UCSD-AML1 (cell line): ENCODE results near the gene ZP1.
"Not testable (repeated sequence)": the region's sequence is repeated elsewhere in the genome, so short reads cannot be mapped to it uniquely, and the experiment has no call there.

Experiments
- DNase-seq: peaks from one replicate; lab custom pipeline; 2025; ENCODE audit not compliant: unreplicated experiment; lab: John Stamatoyannopoulos, UW

ZP1 gene

GRCh38 chr11:60905551-60906113 is 38.3 kb downstream of the ZP1 start:
- no peak for DNase-seq

GRCh38 chr11:60906132-60906972 is 39.0 kb downstream of the ZP1 start, which contains the start of gene PRPF19:
TSS of gene PRPF19 (minus strand) at chr11:60906585. CDS start at chr11:60906382, 203 bp downstream.
- DNase-seq: peak; percentile 97

- DNase-seq: no peak
Observed at GRCh38 chr11:60908803-60909202, 41.5 kb downstream of the ZP1 start.

GRCh38 chr11:60909680-60910280 is 42.4 kb downstream of the ZP1 start:
- not testable (repeated sequence) for DNase-seq

GRCh38 chr11:60910281-60910687 is 42.9 kb downstream of the ZP1 start:
- no peak for DNase-seq

GRCh38 chr11:60910711-60911380 is 43.5 kb downstream of the ZP1 start:
- peak; percentile 43 for DNase-seq

- DNase-seq: no peak
Observed at GRCh38 chr11:60912223-60912850, 45.0 kb downstream of the ZP1 start.

GRCh38 chr11:60912851-60913528 is 45.6 kb downstream of the ZP1 start:
- no peak for DNase-seq

- peak; percentile 86 for DNase-seq
Observed at GRCh38 chr11:60913793-60914632, 46.7 kb downstream of the ZP1 start, which contains the start of gene TMEM109. TSS of gene TMEM109 (plus strand) at chr11:60914158. CDS start at chr11:60919694, 5,536 bp downstream.

- DNase-seq: peak; percentile 41
Observed at GRCh38 chr11:60914633-60915247, 47.4 kb downstream of the ZP1 start.

GRCh38 chr11:60915248-60915914 is 48.0 kb downstream of the ZP1 start:
- peak; percentile 72 for DNase-seq

GRCh38 chr11:60916669-60917206 is 49.4 kb downstream of the ZP1 start:
- DNase-seq: no peak

GRCh38 chr11:60917267-60917666 is 49.9 kb downstream of the ZP1 start:
- DNase-seq: no peak

- DNase-seq: no peak
Observed at GRCh38 chr11:60918251-60918938, 51.1 kb downstream of the ZP1 start.

- DNase-seq: no peak
Observed at GRCh38 chr11:60918939-60919265, 51.6 kb downstream of the ZP1 start.

- no peak for DNase-seq
Observed at GRCh38 chr11:60919320-60919719, 52.0 kb downstream of the ZP1 start.

- DNase-seq: no peak
Observed at GRCh38 chr11:60919956-60920355, 52.6 kb downstream of the ZP1 start.

- DNase-seq: no peak
Observed at GRCh38 chr11:60921259-60921658, 53.9 kb downstream of the ZP1 start.
